H9 (cell line): ENCODE results near the gene CDC20. TPM values are rescaled to one million over a fixed set of nuclear protein-coding genes. Genes with fewer than 3 reads are reported as not detected.
A peak's percentile ranks its signal among the peaks of the same experiment; 100 is the strongest.

Experiments used
- DNase-seq: peaks from one replicate; pipeline ENCODE4 v3.0.0-alpha.2; 2017
- H2AFZ ChIP-seq: one replicate; pipeline ENCODE4 v1.6.1; 2013; ENCODE audit warnings: mild to moderate bottlenecking, low read length, control low read depth, moderate library complexity
- H2AK5ac ChIP-seq: 2 replicates; pipeline ENCODE4 v1.6.1; 2013; ENCODE audit warnings: low read length, control low read depth, mixed read lengths; ENCODE audit not compliant: insufficient read length
- H2BK120ac ChIP-seq: one replicate; pipeline ENCODE4 v1.6.1; 2013; ENCODE audit warnings: low read depth, mild to moderate bottlenecking, low read length, control low read depth, inconsistent platforms; ENCODE audit not compliant: poor library complexity, severe bottlenecking
- H2BK12ac ChIP-seq: 2 replicates; pipeline ENCODE4 v1.6.1; 2013; ENCODE audit warnings: low read length, control low read depth, mixed read lengths, low read depth; ENCODE audit not compliant: insufficient read length
- H2BK15ac ChIP-seq: 2 replicates; pipeline ENCODE4 v1.6.1; 2013; ENCODE audit warnings: low read depth, low read length, control low read depth
- H2BK20ac ChIP-seq: one replicate; pipeline ENCODE4 v1.6.1; 2013; ENCODE audit warnings: low read depth, mild to moderate bottlenecking, low read length, control low read depth, inconsistent platforms; ENCODE audit not compliant: poor library complexity, severe bottlenecking
- H2BK5ac ChIP-seq: 2 replicates; pipeline ENCODE4 v1.6.1; 2013; ENCODE audit warnings: low read length, control low read depth, mixed read lengths; ENCODE audit not compliant: insufficient read length
- H3K14ac ChIP-seq: 2 replicates; pipeline ENCODE4 v1.6.1; 2013; ENCODE audit warnings: low read length, control low read depth; ENCODE audit not compliant: insufficient read depth
- H3K18ac ChIP-seq: 2 replicates; pipeline ENCODE4 v1.6.1; 2013; ENCODE audit warnings: low read depth, mild to moderate bottlenecking, mixed read lengths, low read length, control low read depth; ENCODE audit not compliant: insufficient read length
- H3K23ac ChIP-seq: 2 replicates; pipeline ENCODE4 v1.6.1; 2013; ENCODE audit warnings: low read length, control low read depth, mixed read lengths, low read depth; ENCODE audit not compliant: insufficient read length
- H3K23me2 ChIP-seq: 2 replicates; pipeline ENCODE4 v1.6.1; 2013; ENCODE audit warnings: low read depth, mild to moderate bottlenecking, mixed read lengths, low read length, control low read depth; ENCODE audit not compliant: insufficient read length, poor library complexity, severe bottlenecking
- H3K27ac ChIP-seq: 2 replicates; pipeline ENCODE4 v1.5.1; 2013; ENCODE audit warnings: low read length, control low read depth, mixed read lengths, low read depth; ENCODE audit not compliant: insufficient read length
- H3K27me3 ChIP-seq: 2 replicates; pipeline ENCODE4 v1.6.1; 2013; ENCODE audit warnings: low read length, control low read depth, inconsistent platforms; ENCODE audit not compliant: insufficient read depth
- H3K4ac ChIP-seq: 2 replicates; pipeline ENCODE4 v1.6.1; 2013; ENCODE audit warnings: low read depth, mild to moderate bottlenecking, control low read depth, inconsistent platforms, low read length, moderate library complexity
- H3K4me1 ChIP-seq: 2 replicates; pipeline ENCODE4 v1.6.1; 2013; ENCODE audit warnings: low read length, control low read depth, inconsistent platforms; ENCODE audit not compliant: insufficient read depth
- H3K4me2 ChIP-seq: 2 replicates; pipeline ENCODE4 v1.6.1; 2013; ENCODE audit warnings: low read length, control low read depth, mixed read lengths; ENCODE audit not compliant: insufficient read length, insufficient read depth
- H3K56ac ChIP-seq: 2 replicates; pipeline ENCODE4 v1.6.1; 2013; ENCODE audit warnings: low read depth, mild to moderate bottlenecking, mixed read lengths, low read length, control low read depth; ENCODE audit not compliant: insufficient read length
- H3K79me1 ChIP-seq: 2 replicates; pipeline ENCODE4 v1.6.1; 2013; ENCODE audit warnings: low read depth, mild to moderate bottlenecking, moderate library complexity, low read length, control low read depth, inconsistent platforms; ENCODE audit not compliant: insufficient read depth, poor library complexity, severe bottlenecking
- H3K79me2 ChIP-seq: 2 replicates; pipeline ENCODE4 v1.6.1; 2013; ENCODE audit warnings: low read length, control low read depth, inconsistent platforms; ENCODE audit not compliant: insufficient read depth
- H3K9ac ChIP-seq: 2 replicates; pipeline ENCODE4 v1.6.1; 2013; ENCODE audit warnings: low read length, control low read depth, mixed read lengths; ENCODE audit not compliant: insufficient read length; ENCODE audit errors: extremely low read depth
- H3K9me3 ChIP-seq: one replicate; pipeline ENCODE4 v1.6.1; 2013; ENCODE audit warnings: low read depth, low read length, inconsistent platforms; ENCODE audit not compliant: control insufficient read depth
- H3T11ph ChIP-seq: one replicate; pipeline ENCODE4 v1.6.1; 2013; ENCODE audit warnings: mild to moderate bottlenecking, low read length, control low read depth, inconsistent platforms
- H4K20me1 ChIP-seq: one replicate; pipeline ENCODE4 v1.6.1; 2013; ENCODE audit not compliant: control insufficient read depth, insufficient read length, insufficient read depth
- H4K5ac ChIP-seq: 2 replicates; pipeline ENCODE4 v1.6.1; 2013; ENCODE audit warnings: low read depth, mild to moderate bottlenecking, mixed read lengths, low read length, control low read depth; ENCODE audit not compliant: insufficient read length
- H4K8ac ChIP-seq: replicated peaks from 2 replicates; pipeline ENCODE4 v1.6.1; 2013; ENCODE audit warnings: low read length, control low read depth, mixed read lengths, low read depth; ENCODE audit not compliant: insufficient read length
- H4K91ac ChIP-seq: 2 replicates; pipeline ENCODE4 v1.6.1; 2013; ENCODE audit warnings: low read depth, mild to moderate bottlenecking, moderate library complexity, mixed read lengths, low read length, control low read depth; ENCODE audit not compliant: insufficient read length
- H3K27ac Mint-ChIP-seq, 3 experiments: 2 replicates in 2 of 3; 3 replicates in 1 of 3; pipeline ENCODE4 v1.8.0; 2020 to 2021; ENCODE audit warnings: mixed read lengths in 3 of 3, mild to moderate bottlenecking in 1 of 3, moderate library complexity in 1 of 3
- H3K27me3 Mint-ChIP-seq: 2 replicates; pipeline ENCODE4 v1.8.0; 2021; ENCODE audit warnings: low read depth, mild to moderate bottlenecking, moderate library complexity, mixed read lengths
- H3K36me3 Mint-ChIP-seq, 3 experiments: 2 replicates in 2 of 3; 3 replicates in 1 of 3; pipeline ENCODE4 v1.8.0; 2020 to 2021; ENCODE audit warnings: low read depth in 3 of 3, mixed read lengths in 3 of 3; ENCODE audit not compliant: insufficient read depth in 1 of 3
- H3K4me1 Mint-ChIP-seq, 2 experiments: 2 replicates each; pipeline ENCODE4 v1.8.0; 2020; ENCODE audit warnings: mixed read lengths in 2 of 2
- H3K4me3 Mint-ChIP-seq, 2 experiments: 2 replicates in 1 of 2; 3 replicates in 1 of 2; pipeline ENCODE4 v1.8.0; 2020 to 2021; ENCODE audit warnings: mild to moderate bottlenecking in 2 of 2, mixed read lengths in 2 of 2, moderate library complexity in 1 of 2
- H3K9me3 Mint-ChIP-seq, 2 experiments: 2 replicates in 1 of 2; 3 replicates in 1 of 2; pipeline ENCODE4 v1.8.0; 2020; ENCODE audit warnings: mild to moderate bottlenecking in 2 of 2, mixed read lengths in 2 of 2, moderate library complexity in 1 of 2
- WGBS: extraction: QIAGEN DNeasy Blood & Tissue Kit; methylation state at CpG from one replicate; pipeline ENCODE4 v1.1.7; 2013; ENCODE audit warnings: missing lambda C conversion rate, low lambda C conversion rate, mixed read lengths; ENCODE audit not compliant: insufficient read length; ENCODE audit errors: extremely low coverage; 5-methylcytosine and 5-hydroxymethylcytosine counted together
- total RNA-seq: library from RNA; stranded (reverse); gene quantifications from 2 replicates; pipeline ENCODE4 v1.2.1, GENCODE V29; 2021
- TF ChIP-seq, protein P1 (sequence below): fragments of 200-600 bp; sonication (generic); conservative IDR thresholded peaks from 3 replicates; pipeline ENCODE4 v1.8.0; 2021; ENCODE audit warnings: antibody characterized with exemption, mild to moderate bottlenecking

Gene CDC20
- total RNA-seq, 1 experiment from 2014 or later: 246 TPM

DNA sequence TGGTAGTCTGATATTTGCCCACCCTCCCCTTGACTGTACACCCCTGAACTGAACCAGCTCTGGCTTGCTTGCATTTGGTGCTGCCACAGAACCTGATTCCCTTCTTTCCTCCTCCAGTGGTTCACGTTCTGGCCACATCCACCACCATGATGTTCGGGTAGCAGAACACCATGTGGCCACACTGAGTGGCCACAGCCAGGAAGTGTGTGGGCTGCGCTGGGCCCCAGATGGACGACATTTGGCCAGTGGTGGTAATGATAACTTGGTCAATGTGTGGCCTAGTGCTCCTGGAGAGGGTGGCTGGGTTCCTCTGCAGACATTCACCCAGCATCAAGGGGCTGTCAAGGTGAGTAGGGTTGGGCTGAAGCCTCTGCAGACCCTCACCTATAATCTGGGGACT, 1.8 kb downstream of the CDC20 start:
- no CpG with 5 or more reads among the region's 4 CpGs for WGBS
- H2AK5ac ChIP-seq: no peak overlapping the region
- no peak overlapping the region for H2BK120ac ChIP-seq
- no peak overlapping the region for H4K91ac ChIP-seq
- H3K4me2 ChIP-seq: peak overlapping the region; percentile 95
- no peak overlapping the region for H2BK5ac ChIP-seq
- no peak overlapping the region for H3T11ph ChIP-seq
- no peak overlapping the region for H4K5ac ChIP-seq
- Mint-ChIP-seq H3K27ac (peak overlapping the region in 1 of 3 experiments; percentile 43; a peak in 3 of 7 replicates), H3K4me1 (peaks cover 32 to 42% of the 10 kb centered on the region in 2 experiments), H3K36me3 (peaks cover 50 to 67% (median 56%) of the 10 kb centered on the region in 3 experiments), H3K4me3 (peak overlapping the region; percentile 91 to 92), H3K27me3 (no peaks in the 10 kb centered on the region), H3K9me3 (no peaks in the 10 kb centered on the region; a peak in 2 of 5 replicates)
- H3K4me1 ChIP-seq: peaks cover 6% of the 10 kb centered on the region; the same call in 1 of the 2 replicates
- no peak overlapping the region for H3K4ac ChIP-seq
- no peak overlapping the region for H3K27ac ChIP-seq
- H3K27me3 ChIP-seq: no peaks in the 10 kb centered on the region
- no peak overlapping the region for H3K18ac ChIP-seq
- H3K79me1 ChIP-seq: peaks cover 14% of the 10 kb centered on the region
- no peak overlapping the region for H3K23ac ChIP-seq
- no peak overlapping the region for H2BK12ac ChIP-seq
- no peak overlapping the region for H2BK15ac ChIP-seq
- H3K14ac ChIP-seq: no peak overlapping the region
- H3K23me2 ChIP-seq: peaks cover 5% of the 10 kb centered on the region
- H3K9me3 ChIP-seq: no peaks in the 10 kb centered on the region
- no peak overlapping the region for H3K9ac ChIP-seq
- no peak overlapping the region for H2BK20ac ChIP-seq
- H2AFZ ChIP-seq: no peak overlapping the region
- DNase-seq: no peak
- no peaks in the 10 kb centered on the region for H4K20me1 ChIP-seq
- H3K79me2 ChIP-seq: peaks cover 15% of the 10 kb centered on the region; the same call in 1 of the 2 replicates
- TF ChIP-seq, protein P1, sequence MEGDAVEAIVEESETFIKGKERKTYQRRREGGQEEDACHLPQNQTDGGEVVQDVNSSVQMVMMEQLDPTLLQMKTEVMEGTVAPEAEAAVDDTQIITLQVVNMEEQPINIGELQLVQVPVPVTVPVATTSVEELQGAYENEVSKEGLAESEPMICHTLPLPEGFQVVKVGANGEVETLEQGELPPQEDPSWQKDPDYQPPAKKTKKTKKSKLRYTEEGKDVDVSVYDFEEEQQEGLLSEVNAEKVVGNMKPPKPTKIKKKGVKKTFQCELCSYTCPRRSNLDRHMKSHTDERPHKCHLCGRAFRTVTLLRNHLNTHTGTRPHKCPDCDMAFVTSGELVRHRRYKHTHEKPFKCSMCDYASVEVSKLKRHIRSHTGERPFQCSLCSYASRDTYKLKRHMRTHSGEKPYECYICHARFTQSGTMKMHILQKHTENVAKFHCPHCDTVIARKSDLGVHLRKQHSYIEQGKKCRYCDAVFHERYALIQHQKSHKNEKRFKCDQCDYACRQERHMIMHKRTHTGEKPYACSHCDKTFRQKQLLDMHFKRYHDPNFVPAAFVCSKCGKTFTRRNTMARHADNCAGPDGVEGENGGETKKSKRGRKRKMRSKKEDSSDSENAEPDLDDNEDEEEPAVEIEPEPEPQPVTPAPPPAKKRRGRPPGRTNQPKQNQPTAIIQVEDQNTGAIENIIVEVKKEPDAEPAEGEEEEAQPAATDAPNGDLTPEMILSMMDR: no peak
- H4K8ac ChIP-seq: no peak overlapping the region
- H3K56ac ChIP-seq: no peak overlapping the region
